Adipose tissue (tissue), 3 donors: ENCODE results near the gene TRERF1. TPM values are rescaled to one million over a fixed set of nuclear protein-coding genes. Genes with fewer than 3 reads are reported as not detected.
"Not testable (repeated sequence)": the region's sequence is repeated elsewhere in the genome, so short reads cannot be mapped to it uniquely, and the experiment has no call there.

Experiments used
- H3K27ac ChIP-seq: one replicate; pipeline ENCODE4 v1.5.1; 2013; ENCODE audit warnings: low read depth, low read length
- WGBS, 3 donors: extraction: QIAGEN DNeasy Blood & Tissue Kit; methylation state at CpG; one replicate each; pipeline ENCODE4 v1.1.7; 2013; 5-methylcytosine and 5-hydroxymethylcytosine counted together
- polyA plus RNA-seq, 3 donors: library from polyadenylated mRNA; stranded (reverse); fragments of 200-250 nt; gene quantifications; one replicate each; pipeline ENCODE4 v1.2.3, GENCODE V29; 2013
- donor health status: healthy with polysubstance abuse.
- donor health status: Bipolar disorder and iron deficiency.
- donor health status: healthy.

TRERF1 gene
- polyA plus RNA-seq, 3 donors: 0.91 to 3.4 (median 1.3) TPM

DNA sequence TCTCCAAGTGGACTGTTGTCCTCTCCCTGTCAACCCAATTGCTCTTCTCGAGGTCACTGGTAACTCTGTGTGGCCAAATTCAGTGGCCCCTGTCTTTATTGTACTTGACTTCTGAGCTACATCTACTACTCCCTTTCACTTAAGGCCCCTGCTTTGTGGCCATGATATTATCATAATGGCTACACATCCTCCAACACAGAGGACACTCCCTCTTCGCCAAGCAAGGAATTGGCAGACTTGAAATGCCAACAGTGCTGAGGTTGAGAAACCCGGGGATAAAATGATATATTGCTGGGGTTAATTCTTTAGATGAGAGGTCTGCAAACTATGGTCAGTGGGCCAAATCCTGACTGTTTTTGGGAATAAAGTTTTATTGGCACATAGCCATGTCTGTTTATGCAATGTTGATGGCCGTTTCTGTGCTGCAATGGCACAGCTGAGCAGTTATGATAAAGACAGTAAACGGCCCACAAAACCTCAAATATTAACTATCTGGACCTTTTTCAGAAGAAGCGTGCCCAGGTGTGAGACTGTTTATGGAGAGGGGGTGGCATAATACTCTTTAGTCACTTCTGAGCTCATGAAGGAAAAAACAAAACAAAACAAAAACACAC is 222.1 kb downstream of the TRERF1 start:
- no peak overlapping the region for H3K27ac ChIP-seq
- 64 to 73% (median 70%) methylated on average over 6 of the region's 6 CpGs for WGBS, 3 donors

DNA sequence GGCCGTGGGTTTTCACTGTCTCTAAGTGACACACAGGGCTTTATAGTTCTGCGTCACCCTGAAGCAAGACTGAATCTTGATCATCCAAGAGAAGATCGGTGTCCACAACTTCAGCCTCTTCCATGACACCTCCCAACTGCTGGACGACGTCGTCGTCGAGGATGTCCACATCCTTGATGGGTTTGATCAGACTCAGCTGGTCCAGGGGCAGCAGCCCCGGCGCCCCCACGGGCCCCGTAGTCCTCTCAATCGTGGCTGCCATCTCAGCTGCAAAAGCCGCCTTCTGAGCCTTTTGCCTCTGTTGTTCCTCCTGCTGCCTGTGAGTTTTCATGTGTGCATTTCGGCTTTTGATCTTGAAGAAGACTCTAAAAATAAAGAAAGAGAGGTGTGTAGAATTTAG is 223.4 kb downstream of the TRERF1 start:
- 91 to 94% (median 92%) methylated on average over 15 of the region's 15 CpGs for WGBS, 3 donors
- H3K27ac ChIP-seq: no peak overlapping the region

- WGBS, 3 donors: 65 to 92% (median 84%) methylated on average over 9 of the region's 9 CpGs
- H3K27ac ChIP-seq: no peak overlapping the region
Measured at GRCh38 chr6:42227173-42227850, 224.4 kb downstream of the TRERF1 start.

GRCh38 chr6:42226645-42227143 is 225.0 kb downstream of the TRERF1 start:
- no peak overlapping the region for H3K27ac ChIP-seq
- WGBS, 3 donors: 60 to 87% (median 77%) methylated on average over 8 of the region's 8 CpGs

DNA sequence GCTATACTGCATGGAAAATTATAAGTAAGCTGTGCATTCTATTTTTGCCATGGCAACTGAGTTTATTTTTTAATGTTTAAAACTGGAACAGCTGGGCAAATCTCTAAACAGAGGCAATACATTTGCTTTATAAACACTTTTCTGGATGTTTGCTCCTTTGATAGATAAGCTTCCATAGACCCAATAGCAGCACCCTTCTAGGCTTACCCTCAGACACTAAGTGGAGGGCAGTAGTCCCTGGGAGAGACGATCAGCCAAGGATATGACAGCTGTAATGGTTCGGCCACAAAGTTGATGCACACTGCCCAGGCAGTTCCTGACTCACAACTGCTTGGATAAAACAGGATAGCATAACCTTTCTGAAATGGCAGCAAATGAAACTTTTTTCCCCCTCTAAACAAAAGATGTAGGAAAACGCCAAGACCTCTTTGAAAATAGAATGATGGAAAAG is 225.5 kb downstream of the TRERF1 start:
- 32 to 63% (median 60%) methylated on average over 3 of the region's 3 CpGs for WGBS, 3 donors
- no peak overlapping the region for H3K27ac ChIP-seq

GRCh38 chr6:42225419-42225818 is 226.3 kb downstream of the TRERF1 start:
- H3K27ac ChIP-seq: no peak overlapping the region
- WGBS, 3 donors: 50 to 73% (median 63%) methylated on average over 4 of the region's 4 CpGs

DNA sequence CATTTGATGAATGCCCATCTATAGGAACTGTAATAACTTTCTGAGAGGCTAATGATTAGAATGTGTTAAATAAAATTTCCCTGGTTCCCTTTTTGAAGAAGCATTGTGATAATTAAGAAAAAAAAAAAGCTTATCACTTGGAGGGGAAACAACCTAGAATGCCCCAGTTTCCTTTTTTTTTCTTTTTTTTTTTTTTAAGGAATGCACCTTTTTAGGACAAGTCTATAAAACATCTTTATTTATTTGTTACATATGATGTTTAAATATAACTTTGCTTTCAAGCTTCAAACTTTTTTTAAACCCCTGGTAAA is 226.7 kb downstream of the TRERF1 start:
- no peak overlapping the region for H3K27ac ChIP-seq

- no peak overlapping the region for H3K27ac ChIP-seq
- WGBS, 3 donors: 70 to 83% (median 74%) methylated on average over 12 of the region's 12 CpGs
Measured at GRCh38 chr6:42224222-42225028, 227.3 kb downstream of the TRERF1 start.

DNA sequence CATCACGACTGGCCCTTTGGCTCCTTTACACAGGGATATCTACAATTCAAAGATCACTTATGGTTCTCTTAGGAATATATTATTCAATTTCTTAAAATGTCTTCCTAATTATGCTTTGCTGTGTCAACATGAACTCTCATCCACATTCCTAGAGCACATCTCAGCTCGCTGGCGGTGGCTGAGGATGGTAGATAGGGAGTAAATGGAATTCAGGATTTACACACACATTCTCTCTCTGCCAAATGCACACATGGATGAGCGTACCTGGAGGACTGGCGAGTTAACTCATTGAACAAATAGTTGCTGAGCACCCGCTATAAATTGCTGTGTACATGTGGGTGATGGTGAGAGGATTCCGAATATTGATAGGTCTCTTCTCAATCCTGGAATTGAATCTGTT is 229.3 kb downstream of the TRERF1 start:
- 73 to 91% (median 75%) methylated on average over 7 of the region's 7 CpGs for WGBS, 3 donors
- H3K27ac ChIP-seq: no peak overlapping the region

DNA sequence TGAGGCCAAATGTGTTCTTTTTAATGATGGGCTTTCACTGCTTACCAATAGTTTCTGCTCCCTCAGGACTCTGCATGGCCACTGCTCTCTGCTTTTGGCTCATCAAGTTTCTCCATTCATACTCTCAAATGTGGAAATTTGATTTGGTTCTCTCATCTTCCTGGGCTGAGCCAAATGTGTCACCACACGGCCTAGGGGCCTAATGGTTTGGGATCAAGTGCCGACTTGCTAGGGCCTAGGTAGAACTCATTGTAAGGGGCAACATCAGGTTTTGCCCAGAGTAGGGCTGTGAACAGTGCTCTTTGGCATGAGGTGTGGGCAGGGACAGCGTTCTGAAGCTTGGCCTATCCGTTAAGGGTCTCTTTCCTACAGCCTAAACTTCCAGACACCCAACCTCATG is 230.2 kb downstream of the TRERF1 start:
- H3K27ac ChIP-seq: no peak overlapping the region
- 80 to 93% (median 91%) methylated on average over 4 of the region's 4 CpGs for WGBS, 3 donors

DNA sequence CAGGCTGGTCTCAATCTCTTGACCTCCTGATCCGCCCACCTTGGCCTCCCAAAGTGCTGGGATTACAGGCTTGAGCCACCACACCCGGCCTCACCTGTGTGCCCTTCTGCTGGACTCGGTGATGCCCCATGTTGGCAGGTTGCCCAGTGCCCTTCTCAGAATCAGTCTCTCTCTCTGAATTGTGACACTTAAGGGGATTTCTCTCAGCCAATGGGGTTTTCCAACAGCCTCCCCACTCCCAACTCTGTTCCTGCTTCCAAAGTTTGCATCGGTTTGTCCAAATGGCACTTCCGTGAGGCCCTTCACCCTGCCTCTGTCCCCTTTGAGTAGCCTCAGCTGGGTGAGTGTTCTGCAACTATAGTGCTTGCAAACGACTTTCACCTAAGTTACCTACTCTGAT is 230.9 kb downstream of the TRERF1 start:
- no peak overlapping the region for H3K27ac ChIP-seq
- 70 to 83% (median 76%) methylated on average over 6 of the region's 6 CpGs for WGBS, 3 donors

GRCh38 chr6:42217519-42218367 is 234.0 kb downstream of the TRERF1 start, which contains the start of gene MRPS10:
MRPS10 (minus strand) TSS chr6:42217861; CDS start chr6:42217849, 12 bp downstream.
- 10% methylated on average over 29 of the region's 29 CpGs for WGBS, 3 donors
- H3K27ac ChIP-seq: no peak within 1 kb of the TSS

DNA sequence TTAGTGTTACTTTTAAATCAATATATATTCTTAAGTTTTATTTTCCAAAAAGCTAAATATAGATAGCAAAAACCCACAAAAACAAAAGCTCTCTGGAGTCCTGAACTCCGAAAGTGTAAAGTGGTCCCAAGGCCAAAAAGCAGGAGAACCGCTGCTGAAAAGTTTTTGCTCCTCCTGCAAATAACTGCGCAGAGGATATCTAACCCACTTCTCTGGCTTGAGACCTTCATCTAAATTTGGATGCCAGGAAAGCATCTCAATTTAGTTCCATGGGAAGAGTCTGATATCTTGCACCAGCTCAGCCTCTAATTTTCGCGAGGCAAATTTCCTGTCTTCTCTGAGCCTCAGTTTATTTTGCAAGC is 234.6 kb downstream of the TRERF1 start:
- 2 to 5% (median 2%) methylated on average over 5 of the region's 5 CpGs for WGBS, 3 donors
- no peak overlapping the region for H3K27ac ChIP-seq

GRCh38 chr6:42216495-42216894 is 235.2 kb downstream of the TRERF1 start:
- WGBS, 3 donors: 80 to 89% (median 87%) methylated on average over 18 of the region's 18 CpGs
- not testable (repeated sequence) for H3K27ac ChIP-seq

DNA sequence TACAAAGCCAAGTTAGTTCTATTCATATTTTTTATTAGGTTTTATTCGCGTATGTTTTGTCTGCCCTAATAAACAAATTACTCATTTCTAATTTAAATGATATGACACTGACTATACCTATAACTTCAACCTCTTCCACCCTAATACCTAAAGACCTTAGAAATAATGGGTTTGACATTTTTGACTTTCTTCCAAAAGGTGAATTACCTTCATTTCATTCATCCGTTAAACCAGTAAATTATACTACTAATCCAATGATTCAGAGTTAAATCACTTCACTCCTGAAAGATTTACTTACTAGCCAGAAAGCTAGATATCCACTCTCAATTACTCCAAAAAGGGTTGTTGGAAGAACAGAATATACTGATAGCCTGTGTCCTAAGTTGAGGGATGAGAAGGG is 239.3 kb downstream of the TRERF1 start:
- H3K27ac ChIP-seq: no peak overlapping the region
- WGBS, 3 donors: 82 to 93% (median 92%) methylated on average over 3 of the region's 3 CpGs

GRCh38 chr6:42211726-42212125 is 240.0 kb downstream of the TRERF1 start:
- no peak overlapping the region for H3K27ac ChIP-seq
- 87 to 90% (median 87%) methylated on average over 6 of the region's 6 CpGs for WGBS, 3 donors

- no peak overlapping the region for H3K27ac ChIP-seq
- WGBS, 3 donors: no CpG with 5 or more reads among the region's 1 CpG
Measured at GRCh38 chr6:42210551-42210950, 241.2 kb downstream of the TRERF1 start.

GRCh38 chr6:42207559-42207958 is 244.2 kb downstream of the TRERF1 start:
- H3K27ac ChIP-seq: not testable (repeated sequence)
- 59 to 89% (median 83%) methylated on average over 2 of the region's 2 CpGs for WGBS, 3 donors
